Endothelial cell (in vitro differentiated cells): ENCODE measurements around the gene ARSG. TPM values are rescaled to one million over a fixed set of nuclear protein-coding genes. Genes with fewer than 3 reads are reported as not detected.

Source experiments
- DNase-seq: peaks from one replicate; pipeline ENCODE4 v3.0.0; 2021; ENCODE audit warnings: low spot score
- H3K27ac Mint-ChIP-seq: one replicate; pipeline ENCODE4 v1.8.0; 2021; ENCODE audit warnings: mixed read lengths, inconsistent platforms; ENCODE audit not compliant: unreplicated experiment
- H3K27me3 Mint-ChIP-seq: one replicate; pipeline ENCODE4 v1.8.0; 2021; ENCODE audit warnings: mild to moderate bottlenecking, moderate library complexity, mixed read lengths, inconsistent platforms; ENCODE audit not compliant: unreplicated experiment
- H3K36me3 Mint-ChIP-seq: one replicate; pipeline ENCODE4 v1.8.0; 2021; ENCODE audit warnings: mild to moderate bottlenecking, low read depth, mixed read lengths, inconsistent platforms; ENCODE audit not compliant: unreplicated experiment
- H3K4me1 Mint-ChIP-seq: one replicate; pipeline ENCODE4 v1.8.0; 2021; ENCODE audit warnings: mild to moderate bottlenecking, mixed read lengths, inconsistent platforms; ENCODE audit not compliant: unreplicated experiment
- H3K4me3 Mint-ChIP-seq: one replicate; pipeline ENCODE4 v1.8.0; 2021; ENCODE audit warnings: mild to moderate bottlenecking, mixed read lengths, inconsistent platforms; ENCODE audit not compliant: unreplicated experiment
- H3K9me3 Mint-ChIP-seq: one replicate; pipeline ENCODE4 v1.8.0; 2021; ENCODE audit warnings: mixed read lengths, inconsistent platforms; ENCODE audit not compliant: unreplicated experiment
- CTCF ChIP-seq: fragments of 200-600 bp; sonication (generic); IDR thresholded peaks from one replicate; pipeline ENCODE4 v1.5.0; 2021; ENCODE audit warnings: antibody characterized with exemption; ENCODE audit not compliant: unreplicated experiment
- total RNA-seq: library from RNA; stranded (reverse); fragmentation: NEBNext Ultra II Directional; extraction: Animal tissue kit (Norgen Biotek cat#: 25700); gene quantifications from one replicate; pipeline ENCODE4 v1.2.1, GENCODE V29; 2021; ENCODE audit not compliant: unreplicated experiment

The ARSG gene
- total RNA-seq, 1 donor from 2014 or later, result 9.8 TPM

- Mint-ChIP-seq H3K9me3 (peaks cover 4% of the 10 kb centered on the region), H3K27ac (no peak overlapping the region), H3K27me3 (no peaks in the 10 kb centered on the region), H3K4me3 (no peak overlapping the region), H3K4me1 (peaks cover 2% of the 10 kb centered on the region), H3K36me3 (peaks cover 11% of the 10 kb centered on the region)
- DNase-seq, result no peak
- TF ChIP-seq CTCF, result no peak
Measured at GRCh38 chr17:68334393-68334792, 43.1 kb downstream of the ARSG start.

- Mint-ChIP-seq H3K27me3 (peaks cover 5% of the 10 kb centered on the region), H3K4me1 (peaks cover 18% of the 10 kb centered on the region), H3K27ac (no peak overlapping the region)
Measured at GRCh38 chr17:68341482-68341881, 50.2 kb downstream of the ARSG start.

GRCh38 chr17:68343976-68344375 lies 52.7 kb downstream of the ARSG start:
- peaks cover 7% of the 10 kb centered on the region for H3K27me3 Mint-ChIP-seq
- H3K36me3 Mint-ChIP-seq, result peaks cover 15% of the 10 kb centered on the region
- no peak for DNase-seq
- H3K4me1 Mint-ChIP-seq, result peaks cover 26% of the 10 kb centered on the region
- H3K4me3 Mint-ChIP-seq, result peak overlapping the region; percentile 59
- no peaks in the 10 kb centered on the region for H3K9me3 Mint-ChIP-seq
- H3K27ac Mint-ChIP-seq, result no peak overlapping the region
- no peak for TF ChIP-seq CTCF

More at GRCh38 chr17:68341482-68341881, 50.2 kb downstream of the ARSG start:
- TF ChIP-seq CTCF, result no peak
- Mint-ChIP-seq H3K36me3 (peaks cover 11% of the 10 kb centered on the region), H3K9me3 (no peaks in the 10 kb centered on the region), H3K4me3 (no peak overlapping the region)
- DNase-seq, result no peak

GRCh38 chr17:68344701-68345136 lies 53.4 kb downstream of the ARSG start:
- Mint-ChIP-seq H3K4me3 (no peak overlapping the region), H3K27ac (peak overlapping the region; percentile 32), H3K27me3 (peaks cover 7% of the 10 kb centered on the region), H3K4me1 (peaks cover 26% of the 10 kb centered on the region), H3K9me3 (no peaks in the 10 kb centered on the region), H3K36me3 (peaks cover 15% of the 10 kb centered on the region)
- DNase-seq, result no peak
- TF ChIP-seq CTCF, result no peak

GRCh38 chr17:68346448-68346847 lies 55.2 kb downstream of the ARSG start:
- Mint-ChIP-seq H3K4me3 (no peak overlapping the region), H3K27me3 (peaks cover 7% of the 10 kb centered on the region), H3K27ac (no peak overlapping the region), H3K36me3 (peaks cover 15% of the 10 kb centered on the region), H3K4me1 (peaks cover 21% of the 10 kb centered on the region), H3K9me3 (no peaks in the 10 kb centered on the region)
- DNase-seq, result no peak
- no peak for TF ChIP-seq CTCF
